ENCODE data around the gene MRPL58.
"Not testable (repeated sequence)": the region's sequence is repeated elsewhere in the genome, so short reads cannot be mapped to it uniquely, and the experiment has no call there.

The MRPL58 gene

DNA sequence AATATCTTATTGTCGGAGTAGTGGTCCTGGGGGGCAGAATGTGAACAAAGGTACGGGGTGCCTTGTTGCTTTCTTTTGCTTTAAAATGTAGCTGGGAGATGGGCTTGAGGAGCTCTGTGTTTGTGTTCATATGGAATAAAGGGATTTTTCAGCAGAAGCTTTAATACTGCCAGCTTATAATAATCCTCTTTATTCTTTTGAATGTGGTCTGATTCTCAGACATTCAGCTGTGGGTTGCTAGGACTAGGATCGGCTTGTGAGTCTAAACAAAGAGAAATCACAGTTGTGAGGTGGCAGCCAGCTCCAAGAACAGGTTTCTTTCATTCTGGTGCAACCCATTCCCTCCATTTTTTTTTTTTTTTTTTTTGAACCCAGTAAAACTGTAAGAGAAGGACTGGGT lies 7.2 kb downstream of the MRPL58 start:
- DNase-seq: no peak

DNA sequence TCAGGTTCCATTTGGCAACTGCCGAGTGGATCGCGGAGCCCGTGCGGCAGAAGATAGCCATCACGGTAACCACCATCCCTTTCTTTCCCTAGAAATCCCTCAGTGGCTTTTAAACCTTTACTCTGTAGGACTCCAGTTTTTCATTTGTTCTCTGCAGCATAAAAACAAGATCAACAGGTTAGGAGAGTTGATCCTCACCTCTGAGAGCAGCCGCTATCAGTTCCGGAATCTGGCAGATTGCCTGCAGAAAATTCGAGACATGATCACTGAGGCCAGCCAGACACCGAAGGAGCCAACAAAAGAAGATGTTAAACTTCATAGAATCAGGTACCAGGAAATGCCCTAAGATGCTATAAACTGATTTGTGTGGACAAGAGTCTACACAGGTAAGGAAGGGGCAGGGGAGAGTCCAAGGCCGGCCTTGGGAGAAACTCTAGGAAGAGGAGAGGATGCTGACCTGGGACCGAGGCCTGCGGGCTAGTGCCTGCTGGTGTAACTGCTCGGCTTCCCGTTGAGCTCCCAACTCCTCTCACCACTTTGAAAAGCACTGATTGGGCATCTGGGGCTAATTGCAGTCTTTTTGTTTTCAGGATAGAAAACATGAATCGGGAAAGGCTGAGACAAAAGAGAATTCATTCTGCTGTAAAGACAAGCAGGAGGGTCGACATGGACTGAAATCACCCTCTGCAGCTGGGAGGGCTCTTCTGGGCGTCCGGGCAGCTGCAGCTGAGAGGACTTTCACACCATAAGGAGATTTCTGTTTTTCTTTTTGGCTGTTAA lies 8.1 kb downstream of the MRPL58 start:
- DNase-seq: no peak

DNA sequence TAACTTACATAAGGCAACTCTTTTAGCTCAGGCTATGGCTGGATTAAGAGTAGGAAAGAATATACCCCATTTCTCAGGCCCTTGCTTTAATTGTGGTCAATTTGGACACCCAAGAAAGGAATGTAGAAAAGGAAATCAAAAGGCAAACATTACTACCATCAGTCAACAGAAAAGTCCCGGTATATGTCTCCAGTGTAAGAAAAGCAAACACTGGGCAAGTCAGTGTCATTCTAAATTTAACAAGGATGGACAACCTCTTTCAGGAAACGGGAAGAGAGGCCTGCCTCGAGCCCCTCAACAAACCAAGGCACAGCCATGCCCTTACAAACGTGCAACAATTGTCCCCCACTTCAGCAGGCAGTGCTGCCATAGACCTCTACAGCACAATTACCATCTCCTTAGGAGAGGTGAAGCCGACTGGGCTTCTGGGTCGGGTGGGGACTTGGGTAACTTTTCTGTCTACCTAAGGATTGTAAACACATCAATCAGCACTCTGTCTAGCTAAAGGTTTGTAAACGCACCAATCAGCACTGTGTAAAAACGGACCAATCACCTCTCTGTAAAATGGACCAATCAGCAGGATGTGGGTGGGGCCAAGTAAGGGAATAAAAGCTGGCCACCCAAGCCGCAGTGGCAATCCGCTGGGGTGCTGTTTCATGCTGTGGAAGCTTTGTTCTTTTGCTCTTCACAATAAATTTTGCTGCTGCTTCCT lies 12.4 kb downstream of the MRPL58 start:
- DNase-seq: no peak

- not testable (repeated sequence) for DNase-seq
Measured at GRCh38 chr17:75025398-75025734, 12.9 kb downstream of the MRPL58 start.

- not testable (repeated sequence) for DNase-seq
Measured at GRCh38 chr17:75026650-75027049, 14.2 kb downstream of the MRPL58 start.

- DNase-seq: no peak
Measured at GRCh38 chr17:75030161-75030560, 17.7 kb downstream of the MRPL58 start.

GRCh38 chr17:75031972-75032719 lies 19.7 kb downstream of the MRPL58 start:
- DNase-seq: peak; percentile 39

- DNase-seq: peak; percentile 22
Measured at GRCh38 chr17:75032720-75033280, 20.3 kb downstream of the MRPL58 start.

- peak; percentile 81 for DNase-seq
Measured at GRCh38 chr17:75033346-75034235, 21.1 kb downstream of the MRPL58 start.

- DNase-seq: peak; percentile 68
Measured at GRCh38 chr17:75034236-75034908, 21.9 kb downstream of the MRPL58 start.

DNA sequence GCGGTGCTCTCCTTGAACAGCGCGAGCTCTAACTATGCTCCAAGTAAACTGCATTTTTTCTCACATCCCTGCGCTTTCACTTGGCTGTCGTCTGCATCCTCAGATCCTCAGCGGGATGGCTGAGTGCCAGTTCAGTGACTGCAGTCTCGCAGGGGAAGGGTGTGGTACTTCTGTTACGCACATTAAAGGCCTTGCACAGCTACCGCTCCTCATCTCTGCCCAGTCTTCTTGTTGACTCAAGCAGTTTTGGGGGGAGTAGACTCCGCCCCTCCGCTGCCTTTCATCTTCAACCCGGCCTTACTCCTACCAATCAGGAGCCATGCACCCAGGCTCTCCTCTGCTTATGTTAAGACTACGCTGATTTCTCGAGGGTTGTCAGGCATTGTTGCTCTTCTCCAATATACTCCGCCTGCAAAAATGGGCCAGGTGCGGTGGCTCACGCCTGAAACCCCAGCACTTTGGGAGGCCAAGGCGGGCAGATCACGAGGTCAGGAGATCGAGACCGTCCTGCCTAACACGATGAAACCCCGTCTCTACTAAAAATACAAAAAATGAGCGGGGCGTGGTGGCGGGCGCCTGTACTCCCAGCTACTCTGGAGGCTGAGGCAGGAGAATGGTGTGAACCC lies 24.3 kb downstream of the MRPL58 start:
- peak; percentile 89 for DNase-seq

GRCh38 chr17:75039238-75039637 lies 26.8 kb downstream of the MRPL58 start:
- DNase-seq: no peak

GRCh38 chr17:75041656-75042280 lies 29.3 kb downstream of the MRPL58 start:
- no peak for DNase-seq

GRCh38 chr17:75043789-75044188 lies 31.3 kb downstream of the MRPL58 start:
- DNase-seq: not testable (repeated sequence)

GRCh38 chr17:75044716-75045115 lies 32.2 kb downstream of the MRPL58 start:
- no peak for DNase-seq

DNA sequence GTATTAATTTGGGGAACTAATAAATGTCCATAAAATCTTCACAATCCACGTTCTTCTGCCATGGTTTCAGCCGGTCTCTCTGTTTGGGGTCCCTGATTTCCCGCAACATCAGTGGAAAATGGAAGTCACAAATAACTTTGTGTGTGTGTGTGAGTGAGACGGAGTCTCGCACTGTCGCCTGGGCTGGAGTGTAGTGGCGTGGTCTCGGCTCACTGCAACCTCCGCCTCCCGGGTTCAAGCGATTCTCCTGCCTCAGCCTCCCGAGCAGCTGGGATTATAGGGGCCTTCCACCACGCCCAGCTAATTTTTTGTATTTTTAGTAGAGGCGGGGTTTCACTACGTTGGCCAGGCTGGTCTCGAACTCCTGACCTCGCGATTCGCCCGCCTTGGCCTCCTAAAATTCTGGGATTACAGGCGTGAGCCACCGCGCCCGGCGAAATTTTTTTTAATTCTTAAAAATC lies 33.5 kb downstream of the MRPL58 start:
- DNase-seq: not testable (repeated sequence)

DNA sequence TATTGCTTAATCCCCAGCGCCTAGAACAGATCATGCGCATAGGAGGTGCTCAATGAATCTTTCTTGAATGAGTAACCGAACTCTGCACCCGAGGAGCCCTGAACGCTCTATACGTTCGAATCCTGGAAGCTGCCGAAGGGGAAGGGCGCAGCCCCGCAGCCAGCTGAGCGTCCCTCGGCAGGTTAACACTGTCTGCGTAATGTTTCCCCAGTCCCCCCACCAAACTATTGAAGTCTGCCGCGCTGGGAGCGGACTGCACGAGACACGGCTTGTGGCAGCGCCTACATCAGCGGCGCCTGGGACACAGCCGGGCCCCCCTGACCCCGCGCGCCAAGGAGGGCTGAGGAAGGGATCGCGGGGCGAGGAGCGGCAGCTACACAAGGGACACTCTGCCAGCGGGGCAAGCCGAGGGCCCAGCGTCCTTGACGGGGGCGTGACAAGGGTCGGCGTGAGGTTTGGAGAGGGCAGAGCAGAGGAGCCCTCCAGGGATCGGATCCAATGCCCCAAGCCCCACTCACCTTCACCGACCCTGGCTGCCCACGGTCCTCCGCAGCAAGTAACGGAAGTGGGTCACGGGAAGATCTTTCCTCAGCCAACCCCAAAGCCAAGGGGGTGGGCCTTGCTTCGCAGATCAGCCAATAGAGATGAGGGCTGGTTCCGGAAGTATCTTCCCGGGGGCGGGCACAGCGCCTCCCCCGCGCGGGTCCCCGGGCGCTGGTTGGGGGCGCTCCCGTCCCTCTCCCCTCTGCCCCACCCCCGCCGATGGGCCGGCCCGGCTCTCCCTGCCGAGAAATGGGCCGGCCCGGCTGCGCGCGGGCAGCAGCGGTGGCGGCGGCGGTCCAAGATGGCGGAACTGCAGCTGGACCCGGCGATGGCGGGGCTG lies 34.2 kb downstream of the MRPL58 start, which contains the start of the genes ATP5PD and KCTD2:
Gene ATP5PD, minus strand, starts transcription at position 563 of the 883 bp plus-strand sequence. CDS start 4,319 bp downstream, outside the sequence.
Gene KCTD2, plus strand, starts transcription at position 819 of the 883 bp plus-strand sequence. Its CDS starts 26 bp downstream, at position 845.
- peak; percentile 91 for DNase-seq

DNA sequence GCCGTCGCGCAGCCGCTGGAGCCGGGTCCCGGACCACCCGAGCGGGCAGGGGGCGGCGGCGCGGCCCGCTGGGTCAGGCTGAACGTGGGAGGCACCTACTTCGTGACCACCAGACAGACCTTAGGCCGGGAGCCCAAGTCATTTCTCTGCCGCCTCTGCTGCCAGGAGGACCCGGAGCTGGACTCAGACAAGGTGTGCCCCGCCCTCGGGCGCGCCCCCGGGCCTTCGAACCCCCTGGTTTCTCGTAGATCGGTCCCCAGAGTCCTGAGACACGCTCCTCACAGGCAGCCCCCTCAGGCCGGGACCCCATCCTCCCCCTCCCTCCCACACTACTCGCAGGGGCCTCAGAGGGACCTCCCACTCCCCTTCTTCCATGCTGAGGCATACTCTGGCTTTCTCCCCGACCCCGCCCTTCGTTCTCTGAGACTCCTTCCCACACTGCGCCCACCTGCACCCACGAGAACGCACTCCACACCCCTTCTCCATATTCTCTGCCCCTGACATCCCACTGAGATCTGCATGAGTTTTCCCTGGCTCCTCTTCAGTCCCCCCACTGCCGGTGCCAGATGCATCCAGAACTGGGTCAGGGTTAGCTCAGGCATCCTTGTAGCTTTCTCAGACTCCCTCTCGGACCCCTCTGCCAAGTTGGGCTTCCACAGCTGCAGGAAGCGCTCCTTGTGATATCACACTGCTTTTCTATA lies 35.1 kb downstream of the MRPL58 start:
- DNase-seq: peak; percentile 14

All from effector CD4-positive, alpha-beta T cell (primary cell).